GM21423 (cell line): ENCODE results near the gene EDARADD.
"Not testable (repeated sequence)": the region's sequence is repeated elsewhere in the genome, so short reads cannot be mapped to it uniquely, and the experiment has no call there.

ENCODE experiments used
- ATAC-seq: cut with Tn5 transposase; IDR thresholded peaks from one replicate; pipeline ENCODE4 v1.9.1; 2021; ENCODE audit warnings: mild to moderate bottlenecking, moderate library complexity; ENCODE audit not compliant: unreplicated experiment

EDARADD gene

GRCh38 chr1:236393681-236394481 lies at the start of gene EDARADD:
Gene EDARADD (plus strand): TSS chr1:236394286. CDS start chr1:236394445, 159 bp downstream.
- ATAC-seq, result no peak

- ATAC-seq, result no peak
Measured at GRCh38 chr1:236345728-236346127, 48.4 kb upstream of the EDARADD start.

GRCh38 chr1:236348071-236348470 lies 46.0 kb upstream of the EDARADD start:
- no peak for ATAC-seq

- no peak for ATAC-seq
Measured at GRCh38 chr1:236350308-236350707, 43.8 kb upstream of the EDARADD start.

- no peak for ATAC-seq
Measured at GRCh38 chr1:236351875-236352573, 42.1 kb upstream of the EDARADD start.

DNA sequence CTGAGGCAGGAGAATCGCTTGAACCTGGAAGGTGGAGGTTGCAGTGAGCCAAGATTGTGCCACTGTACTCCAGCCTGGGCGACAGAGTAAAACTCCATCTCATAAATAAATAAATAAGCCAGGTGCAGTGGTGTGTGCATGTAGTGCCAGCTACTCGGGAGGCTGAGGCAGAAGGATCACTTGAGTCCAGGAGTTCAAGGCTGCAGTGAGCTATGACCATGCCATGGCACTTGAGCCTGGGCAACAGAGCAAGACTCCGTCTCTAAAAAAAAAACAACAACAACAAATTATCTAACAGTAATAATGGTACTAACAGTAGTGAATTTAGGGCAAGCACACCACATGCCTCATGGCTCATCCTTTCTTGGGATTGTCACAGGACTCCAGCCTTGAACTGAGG lies 41.3 kb upstream of the EDARADD start:
- not testable (repeated sequence) for ATAC-seq

- ATAC-seq, result no peak
Measured at GRCh38 chr1:236353813-236354212, 40.3 kb upstream of the EDARADD start.

GRCh38 chr1:236354330-236355147 lies 39.5 kb upstream of the EDARADD start:
- no peak for ATAC-seq

GRCh38 chr1:236356141-236356540 lies 37.9 kb upstream of the EDARADD start:
- no peak for ATAC-seq

GRCh38 chr1:236361909-236362590 lies 32.0 kb upstream of the EDARADD start:
- ATAC-seq, result no peak

DNA sequence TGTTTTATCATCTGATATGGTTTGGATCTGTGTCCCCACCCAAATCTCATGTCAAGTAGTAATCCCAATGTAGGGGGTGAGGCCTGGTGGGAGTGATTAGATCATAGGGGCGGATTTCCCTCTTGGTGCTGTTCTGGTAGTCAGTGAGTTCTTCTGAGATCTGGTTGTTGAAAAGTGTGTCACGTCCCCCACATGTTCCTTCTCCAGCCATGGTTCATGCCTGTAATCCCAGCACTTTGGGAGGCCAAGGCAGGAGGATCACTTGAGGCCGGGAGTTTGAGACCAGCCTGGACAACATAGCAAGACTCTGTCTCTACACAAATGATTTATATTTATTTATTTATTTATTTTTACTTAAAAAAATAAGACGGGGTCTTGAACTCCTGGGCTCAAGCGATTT lies 30.8 kb upstream of the EDARADD start:
- no peak for ATAC-seq

DNA sequence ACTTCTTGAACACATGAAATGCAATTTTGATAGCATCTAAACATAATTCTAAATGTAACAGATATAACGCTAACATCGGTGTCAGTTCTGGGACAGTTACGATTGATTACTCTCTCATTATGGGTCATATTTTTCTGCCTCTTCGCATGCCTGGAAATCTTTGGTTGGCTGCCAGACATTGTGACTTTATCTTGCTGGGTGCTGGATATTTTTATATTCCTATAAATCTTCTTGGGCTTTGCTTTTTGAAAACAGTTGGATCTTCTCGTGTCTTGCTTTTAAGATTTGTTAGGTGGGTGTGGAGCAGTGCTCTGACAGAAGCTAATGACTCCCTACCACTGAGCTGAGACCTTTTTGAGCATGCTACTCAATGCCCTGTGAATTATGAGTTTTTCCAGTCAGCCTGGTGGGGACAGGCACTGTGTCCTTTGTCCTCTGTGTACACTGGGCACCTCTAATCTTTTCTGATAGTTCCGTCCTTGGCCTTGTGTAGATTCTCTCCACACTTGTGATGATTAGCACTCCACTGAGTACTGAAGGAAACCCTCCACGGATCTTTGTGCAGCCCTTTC lies 28.0 kb upstream of the EDARADD start:
- ATAC-seq, result no peak

DNA sequence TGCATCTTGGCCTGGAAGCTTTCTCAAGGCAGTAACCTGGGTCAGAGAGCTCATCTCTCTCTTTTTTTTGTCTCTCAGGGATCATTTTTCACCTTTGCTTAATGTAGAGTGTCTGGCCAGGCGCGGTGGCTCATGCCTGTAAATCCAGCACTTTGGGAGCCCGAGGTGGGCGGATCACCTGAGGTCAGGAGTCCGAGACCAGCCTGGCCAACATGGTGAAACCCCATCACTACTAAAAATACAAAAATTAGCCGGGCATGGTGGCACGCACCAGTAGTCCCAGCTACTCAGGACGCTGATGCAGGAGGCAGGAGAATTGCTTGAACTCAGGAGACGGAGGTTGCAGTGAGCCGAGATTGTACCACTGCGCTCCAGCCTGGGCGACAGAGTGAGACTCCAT lies 27.4 kb upstream of the EDARADD start:
- ATAC-seq, result not testable (repeated sequence)

- no peak for ATAC-seq
Measured at GRCh38 chr1:236370420-236370819, 23.7 kb upstream of the EDARADD start.

GRCh38 chr1:236371083-236371482 lies 23.0 kb upstream of the EDARADD start:
- no peak for ATAC-seq

DNA sequence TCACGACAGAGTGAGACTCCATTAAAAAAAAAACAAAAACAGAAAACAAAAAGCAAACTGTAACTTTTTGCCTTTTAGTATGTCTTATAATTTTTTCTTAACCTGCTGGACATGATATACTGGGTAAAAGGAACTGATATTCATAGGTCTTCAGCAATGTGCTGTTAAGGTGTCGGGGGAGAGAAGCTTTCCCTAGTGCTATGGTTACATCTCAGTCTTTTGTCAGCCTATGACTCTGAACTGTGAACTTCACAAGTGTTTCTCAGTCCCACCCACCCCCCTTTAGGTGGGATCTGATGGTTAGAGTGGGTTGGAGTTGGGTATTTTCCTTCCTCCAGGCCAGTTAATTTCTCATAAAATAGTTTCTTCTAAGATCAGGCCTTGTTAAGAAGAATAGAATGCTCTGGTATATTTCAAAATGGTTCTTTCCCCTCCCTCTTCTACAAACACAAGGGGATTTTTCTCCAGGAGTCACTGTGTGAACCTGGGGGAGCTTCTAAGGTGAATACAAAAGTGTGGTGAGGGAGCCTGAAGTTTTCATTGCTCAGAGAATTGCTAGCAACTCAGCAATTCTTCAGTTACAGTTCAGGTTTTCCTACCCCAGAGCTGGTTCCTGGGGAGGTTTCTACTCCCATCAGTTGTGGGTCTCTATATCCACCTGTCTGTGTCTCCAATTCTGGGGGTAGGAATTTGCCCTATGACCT lies 16.1 kb upstream of the EDARADD start:
- no peak for ATAC-seq

DNA sequence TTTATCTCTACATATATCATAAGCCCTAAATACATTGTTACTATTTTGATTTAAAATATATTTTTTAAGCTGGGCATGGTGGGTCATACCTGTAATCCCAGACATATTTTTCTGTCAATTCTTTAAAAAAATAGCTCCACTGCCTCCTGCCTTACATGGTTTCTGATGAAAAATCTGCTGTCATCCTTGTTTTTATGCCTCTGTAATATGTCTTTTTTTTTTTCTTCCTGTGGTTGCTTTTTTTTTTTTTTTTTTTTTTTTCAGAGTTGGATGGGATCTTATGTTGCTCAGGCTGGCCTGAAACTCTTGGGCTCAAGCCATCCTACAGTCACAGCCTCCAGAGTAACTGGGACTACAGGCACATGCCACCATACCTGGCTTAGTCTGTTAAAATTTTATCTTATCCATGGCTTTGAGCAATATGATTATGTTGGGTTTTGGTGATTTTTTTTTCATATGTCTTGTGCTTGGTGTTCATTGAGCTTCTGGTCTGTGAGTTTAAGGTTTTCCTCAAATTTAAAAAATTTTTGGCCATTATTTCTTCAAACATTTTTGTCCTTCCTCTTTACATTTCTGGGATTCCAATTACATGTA lies 12.4 kb upstream of the EDARADD start:
- no peak for ATAC-seq

- ATAC-seq, result no peak
Measured at GRCh38 chr1:236388332-236388731, 5.8 kb upstream of the EDARADD start.

- no peak for ATAC-seq
Measured at GRCh38 chr1:236389253-236389652, 4.8 kb upstream of the EDARADD start.

GRCh38 chr1:236391008-236391407 lies 3.1 kb upstream of the EDARADD start:
- no peak for ATAC-seq
